ENCODE measurements around the gene TMBIM1. TPM values are rescaled to one million over a fixed set of nuclear protein-coding genes. Genes with fewer than 3 reads are reported as not detected.

TMBIM1 gene
- total and polyA plus RNA-seq, 2 donors (not counting 1 experiment from before 2014, with no cell fraction given) = 170 to 235 TPM

DNA sequence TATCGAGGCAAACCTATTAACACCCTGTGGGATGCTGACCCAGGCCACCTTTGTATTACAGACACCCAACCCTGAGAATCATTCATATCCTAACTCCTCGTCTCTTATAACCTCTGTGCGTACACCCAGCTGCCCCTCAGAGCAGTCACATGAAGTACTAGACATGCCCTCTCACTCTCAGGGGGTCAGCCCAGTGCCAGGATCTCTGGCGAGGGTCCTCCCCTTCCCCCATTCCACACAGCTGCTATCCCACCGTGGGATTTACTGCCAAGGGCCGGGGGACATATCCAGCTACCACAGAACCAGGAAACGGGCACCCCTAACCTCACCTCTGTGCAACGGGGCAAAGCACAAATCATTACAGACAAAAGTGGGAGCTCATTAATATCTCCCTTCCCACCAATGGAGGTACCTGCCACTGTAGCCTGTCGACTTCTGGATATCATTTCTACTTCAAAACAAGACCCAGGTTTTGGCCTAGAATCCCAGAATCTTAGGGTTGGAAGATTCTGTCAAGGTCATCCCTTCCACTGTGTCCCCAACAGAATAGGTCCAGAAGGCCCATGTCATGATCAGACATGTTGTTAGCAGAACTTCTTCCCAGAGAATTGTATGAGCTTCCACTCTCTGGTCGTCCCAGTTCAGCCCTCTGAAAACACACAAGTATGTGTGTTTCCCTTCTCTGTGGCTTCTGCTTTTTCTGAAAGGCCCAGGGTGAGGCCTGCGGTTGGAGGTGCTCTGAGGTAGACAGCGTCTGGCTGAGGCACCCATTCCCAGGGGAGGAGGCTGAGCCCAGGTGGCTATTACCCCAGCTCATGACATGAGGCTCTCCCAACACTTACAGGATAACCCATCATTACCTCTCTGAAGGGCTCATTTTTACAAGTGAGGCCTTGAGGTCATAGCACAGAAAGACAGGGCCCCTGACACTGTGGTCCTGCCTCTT, 1.7 kb downstream of the TMBIM1 start:
- Histone ChIP-seq H3K36me3 (ENCODE audit: control insufficient read depth, insufficient read depth, low read length) (no peaks in the 10 kb centered on the region), H3K9me3 (ENCODE audit: control insufficient read depth, insufficient read depth, low read depth, low read length) (no peaks in the 10 kb centered on the region), H3K4me1 (ENCODE audit: control insufficient read depth, extremely low read depth, insufficient read depth, low read length) (peaks cover 27% of the 10 kb centered on the region), H4K20me1 (ENCODE audit: control insufficient read depth, extremely low read depth, insufficient read depth, low read length) (no peaks in the 10 kb centered on the region), H3K4me2 (ENCODE audit: extremely low read depth, insufficient read depth, low read length) (peak overlapping the region; percentile 97), H2AFZ (ENCODE audit: low read length) (no peak overlapping the region), H3K9ac (ENCODE audit: insufficient read depth, low read length) (peak overlapping the region; percentile 84), H3K79me2 (ENCODE audit: control insufficient read depth, insufficient read depth, low read length) (peaks cover 50% of the 10 kb centered on the region), H3K27me3 (ENCODE audit: control insufficient read depth, insufficient read depth, low read length) (no peaks in the 10 kb centered on the region), H3K4me3 (replicated peaks in 1 of 4; ENCODE audit: control extremely low read depth in 1 of 4, insufficient read depth in 1 of 4, low read depth in 3 of 4, low read length in 4 of 4) (peak overlapping the region; percentile 75 to 96 (median 94)), H3K27ac (ENCODE audit: insufficient read depth, low read length) (peak overlapping the region; percentile 89)
- TF ChIP-seq, protein P1, sequence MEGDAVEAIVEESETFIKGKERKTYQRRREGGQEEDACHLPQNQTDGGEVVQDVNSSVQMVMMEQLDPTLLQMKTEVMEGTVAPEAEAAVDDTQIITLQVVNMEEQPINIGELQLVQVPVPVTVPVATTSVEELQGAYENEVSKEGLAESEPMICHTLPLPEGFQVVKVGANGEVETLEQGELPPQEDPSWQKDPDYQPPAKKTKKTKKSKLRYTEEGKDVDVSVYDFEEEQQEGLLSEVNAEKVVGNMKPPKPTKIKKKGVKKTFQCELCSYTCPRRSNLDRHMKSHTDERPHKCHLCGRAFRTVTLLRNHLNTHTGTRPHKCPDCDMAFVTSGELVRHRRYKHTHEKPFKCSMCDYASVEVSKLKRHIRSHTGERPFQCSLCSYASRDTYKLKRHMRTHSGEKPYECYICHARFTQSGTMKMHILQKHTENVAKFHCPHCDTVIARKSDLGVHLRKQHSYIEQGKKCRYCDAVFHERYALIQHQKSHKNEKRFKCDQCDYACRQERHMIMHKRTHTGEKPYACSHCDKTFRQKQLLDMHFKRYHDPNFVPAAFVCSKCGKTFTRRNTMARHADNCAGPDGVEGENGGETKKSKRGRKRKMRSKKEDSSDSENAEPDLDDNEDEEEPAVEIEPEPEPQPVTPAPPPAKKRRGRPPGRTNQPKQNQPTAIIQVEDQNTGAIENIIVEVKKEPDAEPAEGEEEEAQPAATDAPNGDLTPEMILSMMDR (conservative IDR thresholded peaks at IDR 0.05 in 1 of 2, IDR thresholded peaks at IDR 0.05 in 1 of 2; ENCODE audit: low read depth in 1 of 2, low read length in 2 of 2) = no peak
- TF ChIP-seq EZH2 (IDR thresholded peaks at IDR 0.05; ENCODE audit: low read length, missing control alignments) = no peak
- DNase-seq (ENCODE audit: low read depth in 2 of 2) = no peak

- no peaks in the 10 kb centered on the region for H3K9me3 ChIP-seq (ENCODE audit: control insufficient read depth, insufficient read depth, low read depth, low read length)
- TF ChIP-seq, protein P1 (conservative IDR thresholded peaks at IDR 0.05 in 1 of 2, IDR thresholded peaks at IDR 0.05 in 1 of 2; ENCODE audit: low read depth in 1 of 2, low read length in 2 of 2) = no peak
- TF ChIP-seq EZH2 (IDR thresholded peaks at IDR 0.05; ENCODE audit: low read length, missing control alignments) = no peak
- H3K36me3 ChIP-seq (ENCODE audit: control insufficient read depth, insufficient read depth, low read length) = no peaks in the 10 kb centered on the region
- H4K20me1 ChIP-seq (ENCODE audit: control insufficient read depth, extremely low read depth, insufficient read depth, low read length) = no peaks in the 10 kb centered on the region
- peaks cover 59% of the 10 kb centered on the region for H3K79me2 ChIP-seq (ENCODE audit: control insufficient read depth, insufficient read depth, low read length)
- H2AFZ ChIP-seq (ENCODE audit: low read length) = no peak overlapping the region
- H3K4me2 ChIP-seq (ENCODE audit: extremely low read depth, insufficient read depth, low read length) = peak overlapping the region; percentile 97
- H3K27me3 ChIP-seq (ENCODE audit: control insufficient read depth, insufficient read depth, low read length) = no peaks in the 10 kb centered on the region
- H3K4me1 ChIP-seq (ENCODE audit: control insufficient read depth, extremely low read depth, insufficient read depth, low read length) = peaks cover 35% of the 10 kb centered on the region
- DNase-seq (ENCODE audit: low read depth in 2 of 2) = peak; percentile 55 to 67
- no peak overlapping the region for H3K9ac ChIP-seq (ENCODE audit: insufficient read depth, low read length)
- peak overlapping the region; percentile 89 for H3K27ac ChIP-seq (ENCODE audit: insufficient read depth, low read length)
- peak overlapping the region; percentile 75 to 96 (median 94) for H3K4me3 ChIP-seq (replicated peaks in 1 of 4; ENCODE audit: control extremely low read depth in 1 of 4, insufficient read depth in 1 of 4, low read depth in 3 of 4, low read length in 4 of 4)
These were observed 2.5 kb downstream of the TMBIM1 start for GRCh38 chr2:218289639-218290315.

Data from fibroblast of lung (primary cell).